Endothelial cell (in vitro differentiated cells): ENCODE results near the gene TNS3. TPM values are rescaled to one million over a fixed set of nuclear protein-coding genes. Genes with fewer than 3 reads are reported as not detected.

Source experiments
- DNase-seq: peaks from one replicate; pipeline ENCODE4 v3.0.0; 2021; ENCODE audit warnings: low spot score
- H3K27ac Mint-ChIP-seq: one replicate; pipeline ENCODE4 v1.8.0; 2021; ENCODE audit warnings: mixed read lengths, inconsistent platforms; ENCODE audit not compliant: unreplicated experiment
- H3K27me3 Mint-ChIP-seq: one replicate; pipeline ENCODE4 v1.8.0; 2021; ENCODE audit warnings: mild to moderate bottlenecking, moderate library complexity, mixed read lengths, inconsistent platforms; ENCODE audit not compliant: unreplicated experiment
- H3K36me3 Mint-ChIP-seq: one replicate; pipeline ENCODE4 v1.8.0; 2021; ENCODE audit warnings: mild to moderate bottlenecking, low read depth, mixed read lengths, inconsistent platforms; ENCODE audit not compliant: unreplicated experiment
- H3K4me1 Mint-ChIP-seq: one replicate; pipeline ENCODE4 v1.8.0; 2021; ENCODE audit warnings: mild to moderate bottlenecking, mixed read lengths, inconsistent platforms; ENCODE audit not compliant: unreplicated experiment
- H3K4me3 Mint-ChIP-seq: one replicate; pipeline ENCODE4 v1.8.0; 2021; ENCODE audit warnings: mild to moderate bottlenecking, mixed read lengths, inconsistent platforms; ENCODE audit not compliant: unreplicated experiment
- H3K9me3 Mint-ChIP-seq: one replicate; pipeline ENCODE4 v1.8.0; 2021; ENCODE audit warnings: mixed read lengths, inconsistent platforms; ENCODE audit not compliant: unreplicated experiment
- CTCF ChIP-seq: fragments of 200-600 bp; sonication (generic); IDR thresholded peaks from one replicate; pipeline ENCODE4 v1.5.0; 2021; ENCODE audit warnings: antibody characterized with exemption; ENCODE audit not compliant: unreplicated experiment
- total RNA-seq: library from RNA; stranded (reverse); fragmentation: NEBNext Ultra II Directional; extraction: Animal tissue kit (Norgen Biotek cat#: 25700); gene quantifications from one replicate; pipeline ENCODE4 v1.2.1, GENCODE V29; 2021; ENCODE audit not compliant: unreplicated experiment

Gene TNS3
- total RNA-seq, 1 donor from 2014 or later = 7.5 TPM

- TF ChIP-seq CTCF = no peak
- H3K4me1 Mint-ChIP-seq = peaks cover 18% of the 10 kb centered on the region
- H3K36me3 Mint-ChIP-seq = no peaks in the 10 kb centered on the region
- no peak for DNase-seq
- no peak overlapping the region for H3K27ac Mint-ChIP-seq
- H3K9me3 Mint-ChIP-seq = no peaks in the 10 kb centered on the region
- H3K4me3 Mint-ChIP-seq = no peak overlapping the region
- H3K27me3 Mint-ChIP-seq = peaks cover 2% of the 10 kb centered on the region
Measured at GRCh38 chr7:47236480-47237129, 345.3 kb downstream of the TNS3 start.

- Mint-ChIP-seq H3K27me3 (peaks cover 2% of the 10 kb centered on the region), H3K4me1 (no peaks in the 10 kb centered on the region), H3K9me3 (no peaks in the 10 kb centered on the region), H3K27ac (no peak overlapping the region), H3K36me3 (no peaks in the 10 kb centered on the region), H3K4me3 (no peak overlapping the region)
- TF ChIP-seq CTCF = no peak
- no peak for DNase-seq
Measured at GRCh38 chr7:47233996-47234395, 347.9 kb downstream of the TNS3 start.

- H3K9me3 Mint-ChIP-seq = no peaks in the 10 kb centered on the region
- H3K4me1 Mint-ChIP-seq = peaks cover 1% of the 10 kb centered on the region
- H3K27ac Mint-ChIP-seq = no peak overlapping the region
- H3K4me3 Mint-ChIP-seq = no peak overlapping the region
- no peaks in the 10 kb centered on the region for H3K27me3 Mint-ChIP-seq
- TF ChIP-seq CTCF = no peak
- no peaks in the 10 kb centered on the region for H3K36me3 Mint-ChIP-seq
- DNase-seq = no peak
Measured at GRCh38 chr7:47232751-47233412, 349.0 kb downstream of the TNS3 start.

- no peak overlapping the region for H3K27ac Mint-ChIP-seq
- peaks cover 14% of the 10 kb centered on the region for H3K4me1 Mint-ChIP-seq
- no peaks in the 10 kb centered on the region for H3K27me3 Mint-ChIP-seq
- H3K4me3 Mint-ChIP-seq = no peak overlapping the region
- H3K36me3 Mint-ChIP-seq = no peaks in the 10 kb centered on the region
- no peak for TF ChIP-seq CTCF
- no peak for DNase-seq
- no peaks in the 10 kb centered on the region for H3K9me3 Mint-ChIP-seq
Measured at GRCh38 chr7:47231627-47232026, 350.3 kb downstream of the TNS3 start.

GRCh38 chr7:47231032-47231431 is 350.9 kb downstream of the TNS3 start:
- no peak for DNase-seq
- no peak overlapping the region for H3K27ac Mint-ChIP-seq
- no peaks in the 10 kb centered on the region for H3K36me3 Mint-ChIP-seq
- H3K4me1 Mint-ChIP-seq = peaks cover 20% of the 10 kb centered on the region
- H3K9me3 Mint-ChIP-seq = no peaks in the 10 kb centered on the region
- no peak for TF ChIP-seq CTCF
- no peaks in the 10 kb centered on the region for H3K27me3 Mint-ChIP-seq
- H3K4me3 Mint-ChIP-seq = no peak overlapping the region
